K562 (cell line): ENCODE data around the gene PHF11.

ENCODE experiments used
- CC2D1A ChIP-seq: fragments of 450-650 bp; IDR thresholded peaks from 2 replicates; pipeline ENCODE4 v1.6.1; 2017; ENCODE audit warnings: mild to moderate bottlenecking
- CEBPB ChIP-seq: fragments of 450-650 bp; IDR thresholded peaks from 2 replicates; pipeline ENCODE4 v1.6.1; 2016; ENCODE audit warnings: missing genetic modification characterization, missing compliant biosample characterization
- CTCF ChIP-seq, 3 experiments: IDR thresholded peaks in 2 of 3; conservative IDR thresholded peaks in 1 of 3; 2 replicates each; pipeline ENCODE4 v1.5.1; 2011 to 2012; ENCODE audit warnings: low read length in 3 of 3, mild to moderate bottlenecking in 3 of 3, control low read depth in 2 of 3, improper control_type of control experiment in 1 of 3, inconsistent platforms in 1 of 3, low read depth in 1 of 3, mixed read lengths in 1 of 3, moderate library complexity in 1 of 3; ENCODE audit not compliant: insufficient read depth in 2 of 3
- HNRNPK ChIP-seq: fragments of 200-400 bp; formaldehyde crosslinking; IDR thresholded peaks from one replicate; pipeline ENCODE4 v1.6.1; 2018; ENCODE audit warnings: mild to moderate bottlenecking, low read depth, low read length; ENCODE audit not compliant: poor library complexity, severe bottlenecking
- MECOM ChIP-seq: fragments of 250-450 bp; sonication (Bioruptor Pico); IDR thresholded peaks from 2 replicates; pipeline ENCODE4 v1.8.0; 2022; ENCODE audit warnings: inconsistent platforms
- MYC ChIP-seq, 2 experiments: fragments of 250-450 bp in 1 of 2; sonication (Bioruptor Pico) in 1 of 2; IDR thresholded peaks; 2 replicates each; pipeline versions ENCODE4 v1.5.1 to v1.6.1; 2012 to 2021; ENCODE audit warnings: low read depth in 2 of 2, borderline replicate concordance in 1 of 2, improper control_type of control experiment in 1 of 2, low read length in 1 of 2, mild to moderate bottlenecking in 1 of 2, moderate library complexity in 1 of 2
- POLR2A ChIP-seq: fragments of 450-650 bp; conservative IDR thresholded peaks from 2 replicates; pipeline ENCODE4 v1.6.1; 2016
- PPARD ChIP-seq: fragments of 250-450 bp; sonication (Bioruptor Pico); IDR thresholded peaks from 2 replicates; pipeline ENCODE4 v1.8.0; 2022; ENCODE audit warnings: inconsistent platforms, mild to moderate bottlenecking, moderate library complexity
- YY1 ChIP-seq, 3 experiments: IDR thresholded peaks; 2 replicates each; pipeline ENCODE4 v1.6.1; 2011; ENCODE audit warnings: low read length in 2 of 3, mild to moderate bottlenecking in 2 of 3, moderate library complexity in 2 of 3, borderline replicate concordance in 1 of 3, control low read depth in 1 of 3, low read depth in 1 of 3; ENCODE audit not compliant: insufficient read depth in 3 of 3, insufficient replicate concordance in 2 of 3, control insufficient read depth in 1 of 3, insufficient read length in 1 of 3; ENCODE audit errors: extremely low read depth in 1 of 3
- ZBTB33 ChIP-seq: sonication (generic); formaldehyde crosslinking; IDR thresholded peaks from 2 replicates; pipeline ENCODE4 v1.8.1; 2023; ENCODE audit warnings: mild to moderate bottlenecking, missing genetic modification reagents
- ZFP30 ChIP-seq: fragments of 250-450 bp; sonication (Bioruptor Pico); IDR thresholded peaks from 2 replicates; pipeline ENCODE4 v1.8.0; 2022; ENCODE audit warnings: moderate library complexity, mild to moderate bottlenecking, inconsistent platforms, borderline replicate concordance
- TF ChIP-seq, protein P1 (sequence below), 2 experiments: fragments of 450-650 bp in 1 of 2; sonication (generic) in 1 of 2; formaldehyde crosslinking in 1 of 2; IDR thresholded peaks in 1 of 2; conservative IDR thresholded peaks in 1 of 2; 2 replicates each; pipeline versions ENCODE4 v1.6.1 to v1.8.1; 2016 to 2023; ENCODE audit warnings: mild to moderate bottlenecking in 2 of 2, moderate library complexity in 2 of 2, inconsistent platforms in 1 of 2, missing genetic modification reagents in 1 of 2

- no peak for TF ChIP-seq MYC (IDR thresholded peaks at IDR 0.05; ENCODE audit: low read depth, low read length)
- TF ChIP-seq MYC (CRISPR knock-in tag; IDR thresholded peaks at IDR 0.05; ENCODE audit: borderline replicate concordance, low read depth): no peak
- no peak for TF ChIP-seq YY1 (IDR thresholded peaks at IDR 0.05; ENCODE audit: borderline replicate concordance in 1 of 3, control insufficient read depth in 1 of 3, extremely low read depth in 1 of 3, insufficient read depth in 3 of 3, insufficient read length in 1 of 3, insufficient replicate concordance in 2 of 3, low read depth in 1 of 3, low read length in 2 of 3)
- no peak for TF ChIP-seq MECOM
- TF ChIP-seq CTCF (IDR thresholded peaks at IDR 0.05 in 2 of 3, conservative IDR thresholded peaks at IDR 0.05 in 1 of 3; ENCODE audit: insufficient read depth in 2 of 3, low read depth in 1 of 3, low read length in 3 of 3): no peak
- TF ChIP-seq PPARD (CRISPR knock-in tag): no peak
- TF ChIP-seq ZBTB33 (CRISPR knock-in tag): no peak
- no peak for TF ChIP-seq HNRNPK
- no peak for TF ChIP-seq CC2D1A
- no peak for TF ChIP-seq ZFP30
- TF ChIP-seq, protein P1, sequence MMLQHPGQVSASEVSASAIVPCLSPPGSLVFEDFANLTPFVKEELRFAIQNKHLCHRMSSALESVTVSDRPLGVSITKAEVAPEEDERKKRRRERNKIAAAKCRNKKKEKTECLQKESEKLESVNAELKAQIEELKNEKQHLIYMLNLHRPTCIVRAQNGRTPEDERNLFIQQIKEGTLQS (IDR thresholded peaks at IDR 0.05): no peak
- TF ChIP-seq, protein P1 (CRISPR knock-in tag; conservative IDR thresholded peaks at IDR 0.05): no peak
- TF ChIP-seq CEBPB (tag): no peak
- TF ChIP-seq POLR2A: no peak
Observed at GRCh38 chr13:49497272-49497671, 1.5 kb downstream of the PHF11 start.
